ENCODE results near the gene KIF23. TPM values are rescaled to one million over a fixed set of nuclear protein-coding genes. Genes with fewer than 3 reads are reported as not detected.

Gene KIF23
- total RNA-seq, 2 experiments from 2014 or later = 57.3 to 63.5 TPM

- peak; percentile 93 for DNase-seq
- H3K36me3 Mint-ChIP-seq = peaks cover 1% of the 10 kb centered on the region
- peak overlapping the region; percentile 87 for H3K4me3 Mint-ChIP-seq
These were observed 48.5 kb downstream of the KIF23 start for GRCh38 chr15:69462493-69463181.

DNA sequence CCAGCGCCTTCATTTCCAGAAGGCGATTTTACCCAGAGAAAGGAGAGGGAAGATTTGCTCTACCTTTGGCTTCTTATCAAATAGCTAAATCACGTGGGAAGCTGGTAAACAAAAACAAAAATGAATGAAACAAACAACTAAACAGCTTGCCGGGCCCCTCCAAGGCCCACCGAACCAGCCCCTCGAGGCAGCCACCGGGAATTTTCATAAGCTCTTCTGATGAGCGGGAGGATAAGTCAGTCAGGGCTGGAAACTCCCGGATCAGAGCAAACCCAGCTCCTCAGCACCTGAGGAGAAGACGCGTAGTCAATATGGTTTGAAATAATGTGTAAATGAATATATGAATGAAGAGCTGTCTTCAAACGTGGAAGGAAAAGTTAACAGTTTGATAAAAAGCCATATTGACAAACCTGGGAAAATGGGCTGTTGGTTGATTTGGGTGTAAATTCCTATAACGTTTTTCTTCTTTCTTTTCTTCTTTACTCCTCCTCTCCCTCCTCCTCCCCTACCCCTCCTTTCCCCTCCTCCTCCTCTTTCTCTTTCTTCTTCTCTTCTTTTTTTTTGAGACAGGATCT is 49.1 kb downstream of the KIF23 start:
- no peak for DNase-seq
- no peaks in the 10 kb centered on the region for H3K9me3 Mint-ChIP-seq
- peaks cover 1% of the 10 kb centered on the region for H3K36me3 Mint-ChIP-seq
- no peaks in the 10 kb centered on the region for H3K27me3 Mint-ChIP-seq
- peak overlapping the region; percentile 86 for H3K27ac Mint-ChIP-seq
- H3K4me1 Mint-ChIP-seq = peaks cover 31% of the 10 kb centered on the region
- peak overlapping the region; percentile 87 for H3K4me3 Mint-ChIP-seq

More at GRCh38 chr15:69462493-69463181, 48.5 kb downstream of the KIF23 start:
- Mint-ChIP-seq H3K9me3 (no peaks in the 10 kb centered on the region), H3K27ac (peak overlapping the region; percentile 86), H3K4me1 (peaks cover 25% of the 10 kb centered on the region), H3K27me3 (no peaks in the 10 kb centered on the region)

- Mint-ChIP-seq H3K9me3 (no peaks in the 10 kb centered on the region), H3K4me3 (no peak overlapping the region), H3K27me3 (no peaks in the 10 kb centered on the region), H3K36me3 (no peaks in the 10 kb centered on the region), H3K4me1 (peaks cover 47% of the 10 kb centered on the region), H3K27ac (no peak overlapping the region)
- no peak for DNase-seq
These were observed 51.1 kb downstream of the KIF23 start for GRCh38 chr15:69465253-69465652.

DNA sequence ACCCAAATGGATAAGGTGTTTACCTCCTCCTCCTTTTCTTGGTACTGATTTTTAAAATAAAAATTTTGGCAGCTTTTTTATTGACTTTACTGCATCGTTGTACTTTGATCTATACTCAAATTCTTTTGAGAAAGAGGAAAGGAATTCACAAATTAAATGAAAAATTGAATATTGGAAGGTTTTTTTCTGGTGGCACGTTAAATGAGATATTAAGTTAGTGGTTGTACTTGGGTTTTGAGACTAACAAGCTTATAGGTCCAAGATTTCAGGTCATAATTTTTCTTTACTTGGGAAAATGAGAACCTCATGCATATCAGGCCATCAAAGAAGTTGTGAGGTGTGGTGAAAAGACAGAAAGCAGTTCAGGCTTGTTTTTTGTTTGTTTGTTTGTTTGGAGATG is 52.6 kb downstream of the KIF23 start:
- H3K4me3 Mint-ChIP-seq = no peak overlapping the region
- no peaks in the 10 kb centered on the region for H3K36me3 Mint-ChIP-seq
- no peak overlapping the region for H3K27ac Mint-ChIP-seq
- no peak for DNase-seq
- no peaks in the 10 kb centered on the region for H3K9me3 Mint-ChIP-seq
- H3K4me1 Mint-ChIP-seq = peaks cover 40% of the 10 kb centered on the region
- H3K27me3 Mint-ChIP-seq = no peaks in the 10 kb centered on the region

- Mint-ChIP-seq H3K4me1 (peaks cover 37% of the 10 kb centered on the region), H3K27ac (peak overlapping the region; percentile 85), H3K9me3 (no peaks in the 10 kb centered on the region)
These were observed 53.5 kb downstream of the KIF23 start for GRCh38 chr15:69467636-69468035.

DNA sequence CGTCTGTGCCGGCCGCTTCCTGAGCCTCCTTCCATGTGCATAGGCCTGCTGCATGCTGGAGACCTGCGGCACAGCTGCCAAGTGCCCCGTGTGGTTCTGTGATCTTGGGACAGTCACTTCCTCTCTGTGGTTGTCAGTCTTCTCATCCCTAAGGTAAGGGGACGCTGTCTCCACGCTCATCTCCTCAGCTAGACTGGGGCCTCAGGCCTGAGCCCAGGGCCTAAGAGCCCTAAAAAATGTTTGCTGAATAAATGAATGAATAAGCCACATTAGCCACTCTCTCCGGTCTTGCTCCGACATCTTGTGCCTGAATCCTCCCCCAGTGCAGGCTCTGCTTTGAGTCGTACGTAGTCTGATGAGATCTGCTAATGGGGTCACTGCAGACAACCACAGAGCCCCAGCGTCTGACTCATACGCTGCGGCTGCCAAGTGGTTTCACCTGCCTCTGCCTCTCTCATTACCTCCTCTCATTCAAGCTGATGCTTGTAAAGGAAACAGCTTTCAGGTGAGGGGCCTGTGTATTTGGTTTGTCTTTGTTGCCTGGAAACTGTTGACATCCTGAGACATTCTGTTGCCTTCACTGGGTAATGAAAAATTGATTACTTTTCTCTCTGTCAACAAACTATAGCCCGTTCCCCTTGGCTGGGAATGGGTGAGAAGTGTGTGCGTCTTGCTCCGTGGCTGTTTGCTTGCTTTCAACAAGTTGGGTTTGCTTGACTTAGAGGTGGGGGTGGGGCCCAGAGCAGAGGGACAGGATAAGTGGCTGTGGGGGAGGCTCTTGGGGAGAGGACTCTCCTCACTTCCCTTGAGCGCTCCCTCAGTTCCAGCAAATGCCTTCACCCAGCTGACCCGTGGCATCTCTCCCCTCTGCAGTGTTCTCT is 54.3 kb downstream of the KIF23 start:
- H3K4me1 Mint-ChIP-seq = peaks cover 31% of the 10 kb centered on the region
- peak overlapping the region; percentile 56 for H3K4me3 Mint-ChIP-seq
- no peaks in the 10 kb centered on the region for H3K27me3 Mint-ChIP-seq
- peak overlapping the region; percentile 85 for H3K27ac Mint-ChIP-seq
- no peaks in the 10 kb centered on the region for H3K9me3 Mint-ChIP-seq
- peak; percentile 86 for DNase-seq
- H3K36me3 Mint-ChIP-seq = no peaks in the 10 kb centered on the region

More at GRCh38 chr15:69467636-69468035, 53.5 kb downstream of the KIF23 start:
- Mint-ChIP-seq H3K27me3 (no peaks in the 10 kb centered on the region), H3K4me3 (no peak overlapping the region), H3K36me3 (no peaks in the 10 kb centered on the region)
- DNase-seq = no peak

DNA sequence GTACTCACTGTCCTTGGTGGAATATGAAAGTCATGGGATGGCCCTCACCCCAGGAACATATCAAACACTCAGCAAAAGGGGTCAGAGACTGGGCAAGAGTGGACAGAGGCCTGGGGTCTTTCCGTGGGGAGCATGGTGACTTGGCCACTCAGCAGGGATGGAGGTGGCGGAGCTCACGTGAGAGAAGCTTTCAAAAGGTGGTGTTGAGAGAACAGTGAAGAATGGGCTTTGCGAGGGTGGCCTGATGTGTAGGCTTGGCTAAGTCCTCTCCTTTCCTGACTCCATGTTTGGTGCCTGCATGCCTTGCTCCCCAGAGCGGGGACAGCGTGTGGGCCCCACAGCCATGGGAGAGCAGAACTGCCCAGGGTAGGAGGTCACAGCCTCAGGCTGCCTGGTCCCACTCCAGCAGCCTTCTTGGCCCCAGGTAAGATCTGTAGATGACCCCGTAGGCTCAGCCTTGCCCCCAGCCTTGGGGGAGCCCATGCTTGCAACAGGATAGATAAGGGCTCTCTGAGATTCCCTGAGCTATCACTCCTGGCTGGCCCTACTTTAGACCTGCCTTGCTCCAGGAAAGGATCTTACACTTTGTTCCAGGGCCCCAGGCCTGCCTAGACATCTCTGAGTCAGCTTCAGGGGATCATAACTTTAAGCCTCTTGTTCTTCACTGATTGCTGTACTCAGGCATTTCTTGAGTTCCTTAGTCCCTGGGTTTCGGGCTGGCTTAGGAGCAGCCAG is 55.5 kb downstream of the KIF23 start:
- no peaks in the 10 kb centered on the region for H3K36me3 Mint-ChIP-seq
- no peaks in the 10 kb centered on the region for H3K9me3 Mint-ChIP-seq
- no peak for DNase-seq
- no peaks in the 10 kb centered on the region for H3K27me3 Mint-ChIP-seq
- H3K4me3 Mint-ChIP-seq = no peak overlapping the region
- H3K4me1 Mint-ChIP-seq = peaks cover 31% of the 10 kb centered on the region
- peak overlapping the region; percentile 85 for H3K27ac Mint-ChIP-seq

GRCh38 chr15:69472046-69472445 is 57.9 kb downstream of the KIF23 start:
- no peak overlapping the region for H3K27ac Mint-ChIP-seq
- H3K9me3 Mint-ChIP-seq = no peaks in the 10 kb centered on the region
- no peak overlapping the region for H3K4me3 Mint-ChIP-seq
- H3K36me3 Mint-ChIP-seq = no peaks in the 10 kb centered on the region
- H3K4me1 Mint-ChIP-seq = peaks cover 26% of the 10 kb centered on the region
- no peak for DNase-seq
- H3K27me3 Mint-ChIP-seq = peaks cover 5% of the 10 kb centered on the region

DNA sequence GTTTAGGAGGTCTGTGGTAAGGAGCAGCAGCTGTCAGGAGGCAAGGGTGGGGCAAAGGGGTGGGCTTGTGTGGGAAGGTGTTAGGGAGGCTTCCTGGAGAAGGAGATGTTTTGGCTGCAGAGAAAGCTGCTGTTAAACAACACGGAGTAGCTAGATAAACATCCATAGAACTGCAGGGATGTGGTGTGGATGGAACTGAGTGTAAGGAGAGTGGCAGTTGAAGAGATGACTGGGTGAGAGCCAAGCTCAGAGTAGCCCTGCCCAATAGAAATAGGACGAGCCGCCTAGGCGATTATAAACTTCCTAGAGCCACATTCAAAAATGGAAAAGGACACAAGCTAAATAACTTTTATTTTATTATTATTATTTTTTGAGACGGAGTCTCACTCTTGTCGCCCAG is 58.4 kb downstream of the KIF23 start:
- Mint-ChIP-seq H3K9me3 (no peaks in the 10 kb centered on the region), H3K4me3 (no peak overlapping the region), H3K4me1 (peaks cover 25% of the 10 kb centered on the region), H3K36me3 (no peaks in the 10 kb centered on the region), H3K27me3 (peaks cover 5% of the 10 kb centered on the region), H3K27ac (no peak overlapping the region)
- DNase-seq = no peak

DNA sequence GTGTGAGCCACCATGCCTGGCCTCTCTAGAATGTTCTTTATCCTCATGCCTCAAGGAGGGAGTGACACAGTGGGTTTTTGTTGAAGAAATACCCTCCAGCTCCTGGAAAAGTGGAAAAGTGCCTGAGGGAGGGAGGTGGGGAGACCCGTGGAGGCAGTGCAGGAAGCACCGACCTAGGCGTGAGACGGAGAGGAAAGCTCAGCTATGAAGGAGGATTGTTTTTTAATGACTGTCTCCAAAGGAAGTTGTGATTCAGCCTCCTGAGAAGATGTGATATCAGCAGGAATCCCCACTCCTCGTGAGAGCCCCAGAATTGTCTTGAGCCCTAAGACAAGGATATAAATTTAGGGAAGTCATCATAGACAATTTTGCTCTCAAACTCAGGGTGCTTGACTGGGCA is 60.1 kb downstream of the KIF23 start:
- DNase-seq = no peak
- H3K9me3 Mint-ChIP-seq = no peaks in the 10 kb centered on the region
- H3K27ac Mint-ChIP-seq = no peak overlapping the region

DNA sequence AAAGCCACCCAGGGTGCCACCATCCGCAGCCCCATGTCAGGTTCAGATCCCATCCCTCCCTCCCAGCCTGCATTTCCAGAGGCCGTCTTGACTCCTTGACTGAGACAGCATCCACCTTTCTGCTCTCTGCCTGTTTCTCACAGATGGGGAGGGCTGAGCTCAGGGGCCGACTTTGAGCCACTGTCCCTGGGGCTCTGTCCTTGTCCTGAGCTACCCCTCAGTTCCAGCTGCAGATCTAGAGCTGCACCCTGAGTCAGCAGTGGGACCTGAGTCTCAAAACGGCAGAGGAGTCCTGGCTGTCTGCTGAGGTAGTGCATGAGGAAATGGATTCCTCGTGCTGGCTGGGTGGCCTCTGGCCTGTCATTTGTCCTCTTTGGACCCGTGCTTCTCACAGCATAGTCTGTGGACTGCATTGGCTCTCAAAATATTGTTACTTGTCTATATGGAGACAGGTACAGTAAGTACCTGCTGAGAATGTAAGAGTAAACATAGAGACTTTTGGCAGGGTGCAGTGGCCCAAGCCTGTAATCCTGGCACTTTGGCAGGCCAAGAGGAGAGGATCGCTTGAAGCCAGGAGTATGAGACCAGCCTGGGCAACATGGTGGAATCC is 60.8 kb downstream of the KIF23 start:
- Mint-ChIP-seq H3K27me3 (peaks cover 8% of the 10 kb centered on the region), H3K27ac (no peak overlapping the region), H3K4me1 (peaks cover 5% of the 10 kb centered on the region), H3K36me3 (peaks cover 3% of the 10 kb centered on the region), H3K4me3 (no peak overlapping the region), H3K9me3 (peaks cover 4% of the 10 kb centered on the region)
- DNase-seq = no peak

More for the DNA sequence above, 60.1 kb downstream of the KIF23 start:
- Mint-ChIP-seq H3K27me3 (peaks cover 5% of the 10 kb centered on the region), H3K4me1 (peaks cover 12% of the 10 kb centered on the region), H3K36me3 (no peaks in the 10 kb centered on the region), H3K4me3 (no peak overlapping the region)

DNA sequence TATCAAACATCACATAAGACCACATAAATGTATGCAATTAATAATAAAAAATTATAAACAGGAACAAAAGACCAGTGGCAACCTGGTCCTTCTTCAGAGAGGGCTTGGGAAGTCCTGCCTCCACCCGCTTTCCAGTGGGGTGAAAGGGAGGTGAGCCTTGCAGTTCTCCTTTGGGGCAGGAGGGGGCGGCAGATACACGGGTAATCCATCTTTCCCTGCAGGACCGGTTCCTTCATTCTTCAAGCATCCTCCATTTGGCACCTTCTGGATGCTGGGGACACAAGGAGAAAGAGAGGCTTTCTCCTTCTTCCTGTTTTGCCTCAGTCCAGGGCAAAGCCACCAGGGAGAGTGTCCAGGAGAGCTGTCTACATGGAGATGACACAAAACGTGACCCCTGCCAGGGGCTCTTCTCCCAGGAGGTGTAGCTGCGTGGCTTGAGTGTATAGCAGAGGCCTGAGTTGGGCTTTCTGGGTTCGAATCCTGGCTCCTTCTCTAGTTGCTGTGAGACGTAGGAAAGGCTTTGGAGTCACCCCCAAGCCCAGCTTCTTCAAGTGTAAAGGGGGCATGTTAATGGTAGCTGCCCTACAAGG is 61.7 kb downstream of the KIF23 start:
- peaks cover 4% of the 10 kb centered on the region for H3K9me3 Mint-ChIP-seq

DNA sequence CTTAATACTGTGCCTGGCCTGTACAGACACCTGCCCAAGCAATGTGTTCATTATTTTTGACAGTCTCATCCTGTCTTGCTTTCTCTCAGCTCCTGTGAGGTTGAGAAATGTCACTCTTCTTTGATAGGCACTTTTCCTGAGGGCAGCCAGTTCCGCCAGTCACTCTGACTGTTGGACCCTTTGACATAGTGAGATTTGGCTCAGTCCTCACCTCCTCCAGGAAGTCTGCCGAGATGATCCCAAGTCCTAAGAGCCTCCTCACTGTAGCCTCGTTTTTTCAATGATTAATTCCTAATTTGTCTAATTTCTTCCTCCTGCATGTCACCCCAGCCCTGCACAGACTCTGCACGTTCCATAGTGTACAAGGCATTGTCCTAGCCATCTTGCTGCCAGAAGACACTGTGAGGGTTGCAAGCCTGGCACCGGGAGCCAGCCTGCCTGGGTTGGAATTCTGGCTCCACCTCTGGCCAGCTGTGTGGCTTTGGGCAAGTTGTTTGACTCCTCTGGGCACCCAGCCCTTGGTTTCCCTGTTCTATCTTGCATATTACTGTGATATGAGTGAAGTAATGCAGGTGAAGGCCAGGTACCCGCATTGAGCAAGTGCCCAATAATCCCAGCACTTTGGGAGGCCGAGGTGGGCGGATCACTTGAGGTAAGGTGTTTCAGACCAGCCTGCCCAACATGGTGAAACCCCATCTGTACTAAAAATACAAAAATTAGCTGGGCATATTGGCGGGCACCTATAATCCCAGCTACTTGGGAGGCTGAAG is 62.7 kb downstream of the KIF23 start:
- Mint-ChIP-seq H3K27me3 (peaks cover 8% of the 10 kb centered on the region), H3K36me3 (peaks cover 3% of the 10 kb centered on the region), H3K4me1 (peaks cover 9% of the 10 kb centered on the region), H3K27ac (no peak overlapping the region), H3K9me3 (peaks cover 4% of the 10 kb centered on the region), H3K4me3 (no peak overlapping the region)
- DNase-seq = no peak

More for the DNA sequence above, 61.7 kb downstream of the KIF23 start:
- peak; percentile 62 for DNase-seq
- H3K4me1 Mint-ChIP-seq = peaks cover 7% of the 10 kb centered on the region
- H3K27ac Mint-ChIP-seq = no peak overlapping the region
- H3K36me3 Mint-ChIP-seq = peaks cover 3% of the 10 kb centered on the region
- peaks cover 8% of the 10 kb centered on the region for H3K27me3 Mint-ChIP-seq
- H3K4me3 Mint-ChIP-seq = no peak overlapping the region
